GM21526 (cell line): Measurements from ENCODE around the gene PGBD1.

Source experiments
- ATAC-seq: cut with Tn5 transposase; IDR thresholded peaks from one replicate; pipeline ENCODE4 v1.9.1; 2021; ENCODE audit warnings: moderate library complexity; ENCODE audit not compliant: unreplicated experiment, low FRiP score

The PGBD1 gene

GRCh38 chr6:28281288-28282064 is at the start of gene PGBD1:
Gene PGBD1 (plus strand): TSS chr6:28281572. CDS start chr6:28283814, 2,242 bp downstream.
- ATAC-seq = peak; percentile 84

- no peak for ATAC-seq
Measured at GRCh38 chr6:28232785-28233184, 48.6 kb upstream of the PGBD1 start.

- ATAC-seq = no peak
Measured at GRCh38 chr6:28235912-28236452, 45.4 kb upstream of the PGBD1 start.

- no peak for ATAC-seq
Measured at GRCh38 chr6:28239636-28240035, 41.7 kb upstream of the PGBD1 start.

- ATAC-seq = no peak
Measured at GRCh38 chr6:28240471-28240870, 40.9 kb upstream of the PGBD1 start.

- no peak for ATAC-seq
Measured at GRCh38 chr6:28243946-28244345, 37.4 kb upstream of the PGBD1 start.

- ATAC-seq = no peak
Measured at GRCh38 chr6:28245206-28245941, 36.0 kb upstream of the PGBD1 start.

GRCh38 chr6:28248916-28249315 is 32.5 kb upstream of the PGBD1 start:
- no peak for ATAC-seq

- ATAC-seq = no peak
Measured at GRCh38 chr6:28250747-28251146, 30.6 kb upstream of the PGBD1 start.

GRCh38 chr6:28251661-28252008 is 29.7 kb upstream of the PGBD1 start:
- peak; percentile 45 for ATAC-seq

GRCh38 chr6:28252009-28252975 is 29.1 kb upstream of the PGBD1 start, which contains the start of gene ZKSCAN4:
Gene ZKSCAN4 (minus strand): TSS chr6:28252269. CDS start chr6:28251980, 289 bp downstream.
- ATAC-seq = peak; percentile 67

GRCh38 chr6:28254121-28254519 is 27.3 kb upstream of the PGBD1 start:
- no peak for ATAC-seq

- ATAC-seq = no peak
Measured at GRCh38 chr6:28257042-28257441, 24.3 kb upstream of the PGBD1 start.

- no peak for ATAC-seq
Measured at GRCh38 chr6:28258877-28259777, 22.2 kb upstream of the PGBD1 start, which contains the start of gene NKAPL. Gene NKAPL (plus strand): TSS chr6:28259297. CDS start chr6:28259372, 75 bp downstream.

- ATAC-seq = no peak
Measured at GRCh38 chr6:28263922-28264321, 17.4 kb upstream of the PGBD1 start.

GRCh38 chr6:28264834-28265401 is 16.5 kb upstream of the PGBD1 start:
- no peak for ATAC-seq

GRCh38 chr6:28266563-28266961 is 14.8 kb upstream of the PGBD1 start:
- no peak for ATAC-seq

- ATAC-seq = peak; percentile 86
Measured at GRCh38 chr6:28266962-28267694, 14.2 kb upstream of the PGBD1 start, which contains the start of gene ZSCAN26. Gene ZSCAN26 (plus strand): TSS chr6:28267143. CDS start chr6:28271920, 4,777 bp downstream.
